HG03571 (cell line): ENCODE results near the gene DCBLD1.
A peak's percentile ranks its signal among the peaks of the same experiment; 100 is the strongest.
"Not testable (repeated sequence)": the region's sequence is repeated elsewhere in the genome, so short reads cannot be mapped to it uniquely, and the experiment has no call there.

ENCODE experiments used
- ATAC-seq: cut with Tn5 transposase; IDR thresholded peaks from one replicate; pipeline ENCODE4 v1.9.1; 2021; ENCODE audit not compliant: unreplicated experiment

DCBLD1 gene

GRCh38 chr6:117482240-117483003, at the start of gene DCBLD1:
Gene DCBLD1, plus strand, starts transcription at chr6:117482674. Its CDS starts 108 bp downstream, at chr6:117482782.
- ATAC-seq: peak; percentile 74

GRCh38 chr6:117440706-117441525, 41.6 kb upstream of the DCBLD1 start:
- no peak for ATAC-seq

GRCh38 chr6:117441824-117442264, 40.6 kb upstream of the DCBLD1 start:
- ATAC-seq: no peak

GRCh38 chr6:117442313-117442712, 40.2 kb upstream of the DCBLD1 start:
- not testable (repeated sequence) for ATAC-seq

GRCh38 chr6:117444600-117444999, 37.9 kb upstream of the DCBLD1 start:
- ATAC-seq: no peak

DNA sequence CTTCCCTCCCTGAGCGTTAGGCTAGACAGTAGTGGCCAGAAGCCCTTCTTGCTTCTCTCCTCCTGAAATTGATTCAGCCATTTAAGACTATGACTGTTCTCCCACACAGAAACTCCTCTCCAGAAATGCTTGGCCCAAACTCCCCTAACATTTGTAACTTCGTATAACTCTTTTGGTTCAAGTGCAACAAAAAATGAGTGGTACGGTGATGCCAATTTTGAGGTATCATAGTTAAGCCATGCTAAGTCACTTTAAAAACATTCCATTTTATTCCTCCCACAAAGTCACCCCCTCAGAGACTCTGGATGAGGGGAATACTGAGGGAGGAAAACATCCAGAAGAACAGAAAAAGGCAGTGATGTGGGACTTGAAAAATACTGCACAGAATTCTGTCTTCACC, 35.6 kb upstream of the DCBLD1 start:
- ATAC-seq: no peak

- no peak for ATAC-seq
Measured at GRCh38 chr6:117448011-117448410, 34.5 kb upstream of the DCBLD1 start.

GRCh38 chr6:117448732-117449485, 33.6 kb upstream of the DCBLD1 start:
- no peak for ATAC-seq

- no peak for ATAC-seq
Measured at GRCh38 chr6:117449549-117450439, 32.7 kb upstream of the DCBLD1 start.

DNA sequence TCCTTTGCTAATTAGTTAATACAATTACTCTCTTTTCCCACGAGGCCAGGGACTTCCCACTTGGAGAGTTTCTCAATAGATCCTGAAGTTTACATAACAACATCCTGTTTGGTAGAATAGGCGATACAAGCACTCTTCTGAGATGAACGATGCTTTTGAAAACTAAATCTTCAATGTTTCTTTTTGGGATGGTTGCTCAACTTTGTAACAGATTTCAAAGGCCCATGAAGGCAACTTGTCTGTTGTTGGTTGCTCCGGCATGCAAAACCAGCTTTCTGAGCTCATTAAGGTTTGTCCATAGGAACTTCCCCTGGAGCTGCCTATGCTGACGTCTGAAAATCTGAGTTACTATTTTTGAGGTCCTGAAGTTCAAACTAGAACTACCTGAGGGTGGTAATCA, 30.8 kb upstream of the DCBLD1 start:
- ATAC-seq: no peak

- ATAC-seq: no peak
Measured at GRCh38 chr6:117456250-117456649, 26.2 kb upstream of the DCBLD1 start.

GRCh38 chr6:117456998-117457397, 25.5 kb upstream of the DCBLD1 start:
- no peak for ATAC-seq

DNA sequence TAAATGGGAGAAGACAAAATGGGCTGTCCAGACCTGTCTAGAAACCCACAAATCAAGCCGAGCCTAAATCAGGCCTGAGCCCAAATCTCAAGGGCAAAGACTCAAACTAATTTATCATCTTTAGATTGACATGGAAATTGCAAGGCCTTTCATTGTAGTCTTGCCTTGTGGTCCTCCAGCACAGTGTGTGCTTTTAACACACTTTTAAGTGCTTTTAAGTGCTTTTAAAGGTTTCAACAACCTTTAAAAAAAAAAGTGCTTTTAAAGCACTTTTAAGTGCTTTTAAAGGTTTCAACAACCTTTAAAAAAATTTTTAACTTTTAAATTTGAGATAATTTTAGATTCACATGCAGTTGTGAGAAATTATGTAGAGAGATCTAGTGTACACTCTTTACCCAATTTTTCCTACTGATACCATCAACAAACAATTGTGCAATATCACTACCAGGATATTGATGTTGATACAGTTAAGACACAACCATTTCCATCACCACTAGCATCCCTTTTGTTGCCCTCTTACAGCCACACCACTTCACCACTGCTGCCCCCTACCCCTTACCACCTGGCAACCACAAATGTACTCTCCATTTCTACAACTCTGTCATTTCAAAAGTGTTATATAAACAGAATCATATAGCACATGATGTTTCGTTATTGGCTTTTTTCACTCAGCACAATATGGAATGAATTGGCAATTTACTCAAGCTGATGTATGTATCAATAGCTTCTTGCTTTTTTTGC, 23.1 kb upstream of the DCBLD1 start:
- ATAC-seq: no peak

- ATAC-seq: peak; percentile 57
Measured at GRCh38 chr6:117463762-117464665, 18.5 kb upstream of the DCBLD1 start.

DNA sequence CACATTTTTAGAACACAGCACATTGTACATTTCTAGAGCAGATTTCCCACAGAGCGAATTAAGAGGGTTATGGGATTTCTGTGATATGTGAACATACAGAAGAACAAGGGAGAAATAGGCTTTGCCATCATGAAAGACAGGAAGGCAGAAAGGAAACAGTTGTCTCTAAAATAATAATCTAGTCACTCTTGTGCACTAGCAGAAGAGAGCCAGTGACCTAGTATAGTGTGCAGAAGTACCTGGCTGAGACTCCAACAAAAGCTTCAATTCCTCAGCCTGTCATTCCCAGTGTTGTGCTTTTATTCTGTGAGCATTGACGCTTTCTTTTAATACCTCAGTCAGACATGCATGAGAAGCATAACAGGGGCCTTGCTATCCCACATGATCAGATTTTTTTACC, 17.8 kb upstream of the DCBLD1 start:
- no peak for ATAC-seq

DNA sequence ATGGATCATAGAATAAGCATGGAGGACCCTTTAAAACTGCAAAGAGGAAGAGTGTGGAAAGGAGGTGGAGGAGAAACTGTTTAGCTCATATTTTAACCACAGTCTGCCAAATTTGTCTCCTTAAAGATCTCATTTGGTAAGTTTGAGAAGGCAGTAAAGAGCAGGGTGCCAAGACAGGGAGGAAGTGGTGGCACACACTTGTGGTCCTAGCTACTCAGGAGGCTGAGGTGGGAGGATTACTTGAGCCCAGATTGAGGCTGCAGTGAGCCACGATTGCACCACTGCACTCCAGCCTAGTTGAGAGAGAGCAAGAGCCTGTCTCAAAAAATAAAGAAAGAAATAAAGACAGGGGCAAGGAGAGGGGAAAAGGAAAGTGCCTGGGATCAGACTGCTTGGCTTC, 16.8 kb upstream of the DCBLD1 start:
- ATAC-seq: no peak

GRCh38 chr6:117467876-117468275, 14.6 kb upstream of the DCBLD1 start:
- no peak for ATAC-seq

- not testable (repeated sequence) for ATAC-seq
Measured at GRCh38 chr6:117468527-117468926, 13.9 kb upstream of the DCBLD1 start.

DNA sequence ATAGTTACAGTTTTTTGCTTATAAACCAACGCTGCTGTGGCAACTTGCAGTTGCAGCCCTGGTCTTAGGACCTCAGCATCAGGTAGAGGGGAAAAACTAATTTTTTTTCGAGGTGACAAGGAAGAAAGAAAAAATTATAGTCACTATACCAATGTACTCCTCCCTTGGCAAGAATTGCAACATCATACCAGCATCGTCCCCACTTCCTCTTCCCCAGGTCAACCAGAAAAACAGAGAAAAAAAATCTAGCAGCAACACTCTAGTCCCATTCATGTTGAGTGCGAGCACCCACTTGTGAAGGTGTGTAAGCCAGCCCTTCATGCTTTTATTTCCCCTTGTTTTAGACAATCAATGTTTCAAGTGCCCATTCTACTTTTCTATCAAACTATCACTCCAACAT, 13.1 kb upstream of the DCBLD1 start:
- ATAC-seq: no peak
